Tibial nerve (tissue), 3 donors: ENCODE measurements around the gene CALD1.

Experiments used
- POLR2A ChIP-seq, 2 donors: fragments of 450-650 bp; IDR thresholded peaks; one replicate each; pipeline ENCODE4 v1.6.1; 2017; ENCODE audit warnings: antibody characterized with exemption in 2 of 2, mild to moderate bottlenecking in 2 of 2, moderate library complexity in 2 of 2
- TF ChIP-seq, protein P1 (sequence below), 5 experiments: fragments of 200-600 bp in 3 of 5; fragments of 450-650 bp in 2 of 5; sonication (generic) in 3 of 5; IDR thresholded peaks; one replicate each; pipeline ENCODE4 v1.5.1; 2016 to 2019; ENCODE audit warnings: antibody characterized with exemption in 5 of 5, mild to moderate bottlenecking in 3 of 5, moderate library complexity in 2 of 5

DNA sequence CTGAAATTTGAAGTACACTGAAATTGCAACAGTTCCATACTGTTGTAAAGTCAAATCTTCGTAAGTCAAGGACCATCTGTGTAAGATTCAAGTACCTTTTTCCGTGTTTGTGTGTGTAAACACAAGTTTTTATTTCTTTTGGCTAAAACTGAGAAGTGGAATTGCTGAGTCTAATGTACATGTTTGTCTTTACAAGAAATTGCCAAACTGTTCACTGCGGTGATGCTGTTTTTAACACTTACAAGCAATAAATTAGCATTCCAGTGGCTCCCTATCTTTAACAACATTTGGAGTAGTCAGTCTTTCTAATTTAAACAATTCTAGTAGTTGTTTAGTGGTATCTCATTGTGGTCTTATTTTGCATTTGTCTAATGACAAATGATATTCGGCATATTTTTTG is 23.3 kb downstream of the CALD1 start:
- no peak for TF ChIP-seq POLR2A (IDR thresholded peaks at IDR 0.05)
- TF ChIP-seq, protein P1, sequence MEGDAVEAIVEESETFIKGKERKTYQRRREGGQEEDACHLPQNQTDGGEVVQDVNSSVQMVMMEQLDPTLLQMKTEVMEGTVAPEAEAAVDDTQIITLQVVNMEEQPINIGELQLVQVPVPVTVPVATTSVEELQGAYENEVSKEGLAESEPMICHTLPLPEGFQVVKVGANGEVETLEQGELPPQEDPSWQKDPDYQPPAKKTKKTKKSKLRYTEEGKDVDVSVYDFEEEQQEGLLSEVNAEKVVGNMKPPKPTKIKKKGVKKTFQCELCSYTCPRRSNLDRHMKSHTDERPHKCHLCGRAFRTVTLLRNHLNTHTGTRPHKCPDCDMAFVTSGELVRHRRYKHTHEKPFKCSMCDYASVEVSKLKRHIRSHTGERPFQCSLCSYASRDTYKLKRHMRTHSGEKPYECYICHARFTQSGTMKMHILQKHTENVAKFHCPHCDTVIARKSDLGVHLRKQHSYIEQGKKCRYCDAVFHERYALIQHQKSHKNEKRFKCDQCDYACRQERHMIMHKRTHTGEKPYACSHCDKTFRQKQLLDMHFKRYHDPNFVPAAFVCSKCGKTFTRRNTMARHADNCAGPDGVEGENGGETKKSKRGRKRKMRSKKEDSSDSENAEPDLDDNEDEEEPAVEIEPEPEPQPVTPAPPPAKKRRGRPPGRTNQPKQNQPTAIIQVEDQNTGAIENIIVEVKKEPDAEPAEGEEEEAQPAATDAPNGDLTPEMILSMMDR (IDR thresholded peaks at IDR 0.05) = no peak
